ENCODE data around the gene EFHC2.

GRCh38 chrX:44105228-44105913, 238.1 kb downstream of the EFHC2 start:
- TF ChIP-seq CTCF (IDR thresholded peaks at IDR 0.05; ENCODE audit: low read depth, low read length) (no peak), EZH2phosphoT487 (IDR thresholded peaks at IDR 0.05; ENCODE audit: low read depth) (no peak)
